OCI-LY7 (cell line): ENCODE measurements around the gene DIS3L. TPM values are rescaled to one million over a fixed set of nuclear protein-coding genes. Genes with fewer than 3 reads are reported as not detected.

ENCODE experiments used
- BruUV-seq: library from RNA; stranded (reverse); fragments of 400-500 nt; replicated peaks from 2 replicates; lab custom pipeline; 2021; lab: Mats Ljungman, UMichigan
- CTCF ChIA-PET: fragments of 300-600 bp; sonication (Branson Sonifier 250); formaldehyde crosslinking; loops from one replicate; lab custom pipeline; 2022; ENCODE audit warnings: antibody characterized with exemption; ENCODE audit not compliant: unreplicated experiment; lab: Charles Lee
- POLR2A ChIA-PET: fragments of 300-600 bp; sonication (Branson Sonifier 250); formaldehyde crosslinking; loops from one replicate; lab custom pipeline; 2022; ENCODE audit warnings: antibody characterized with exemption; lab: Charles Lee
- DNase-seq: peaks from one replicate; pipeline ENCODE4 v3.0.0-alpha.2; 2015; ENCODE audit warnings: low spot score
- H2AFZ ChIP-seq: fragments of 200-600 bp; sonication (generic), shearing (Covaris generic); 2 replicates; pipeline ENCODE4 v1.6.1; 2014; ENCODE audit warnings: mild to moderate bottlenecking, antibody characterized with exemption, low read length, moderate library complexity
- H3K27ac ChIP-seq: fragments of 200-600 bp; sonication (generic); 2 replicates; pipeline ENCODE4 v1.5.1; 2014; ENCODE audit warnings: mixed run types, low read depth, mild to moderate bottlenecking, moderate library complexity, low read length, inconsistent platforms; ENCODE audit not compliant: poor library complexity, severe bottlenecking
- H3K36me3 ChIP-seq: fragments of 200-600 bp; sonication (generic); 2 replicates; pipeline ENCODE4 v1.6.1; 2014; ENCODE audit warnings: mild to moderate bottlenecking, antibody characterized with exemption, low read length, moderate library complexity, mixed read lengths; ENCODE audit not compliant: insufficient read depth
- H3K4me1 ChIP-seq: fragments of 200-600 bp; sonication (generic); 2 replicates; pipeline ENCODE4 v1.5.1; 2014; ENCODE audit warnings: mild to moderate bottlenecking, low read length; ENCODE audit not compliant: insufficient read depth, poor library complexity, severe bottlenecking
- H3K4me2 ChIP-seq: fragments of 200-600 bp; sonication (generic); 2 replicates; pipeline ENCODE4 v1.6.1; 2014; ENCODE audit warnings: mild to moderate bottlenecking, low read length
- H3K4me3 ChIP-seq: fragments of 200-600 bp; sonication (generic); 2 replicates; pipeline ENCODE4 v1.5.1; 2014; ENCODE audit warnings: mild to moderate bottlenecking, low read depth, low read length; ENCODE audit not compliant: poor library complexity, severe bottlenecking
- H3K79me2 ChIP-seq: fragments of 200-600 bp; sonication (generic); 2 replicates; pipeline ENCODE4 v1.6.1; 2016; ENCODE audit warnings: low read depth, mild to moderate bottlenecking, low read length, moderate library complexity, mixed read lengths; ENCODE audit not compliant: insufficient read depth
- H3K9me2 ChIP-seq: fragments of 200-600 bp; sonication (generic); 2 replicates; pipeline ENCODE4 v1.6.1; 2016; ENCODE audit warnings: mild to moderate bottlenecking, low read length, mixed read lengths; ENCODE audit not compliant: insufficient read depth
- H3K9me3 ChIP-seq: fragments of 200-600 bp; sonication (generic); 2 replicates; pipeline ENCODE4 v1.6.1; 2014; ENCODE audit warnings: mild to moderate bottlenecking, mixed run types, low read length, mixed read lengths
- H4K20me1 ChIP-seq: fragments of 200-600 bp; sonication (generic); 2 replicates; pipeline ENCODE4 v1.6.1; 2014; ENCODE audit warnings: mild to moderate bottlenecking, antibody characterized with exemption, low read length, moderate library complexity, mixed read lengths; ENCODE audit not compliant: insufficient read depth
- CTCF ChIP-seq: fragments of 200-600 bp; sonication (generic); conservative IDR thresholded peaks from 2 replicates; pipeline ENCODE4 v1.5.1; 2014; ENCODE audit warnings: mild to moderate bottlenecking, antibody characterized with exemption, low read length, moderate library complexity, mixed read lengths
- EZH2phosphoT487 ChIP-seq: fragments of 200-600 bp; sonication (generic); IDR thresholded peaks from 2 replicates; pipeline ENCODE4 v1.6.1; 2018; ENCODE audit warnings: low read depth, borderline replicate concordance, mild to moderate bottlenecking, mixed run types, antibody characterized with exemption, low read length, moderate library complexity, mixed read lengths
- intact Hi-C: fragments of 100-400 bp; cut with micrococcal nuclease; formaldehyde crosslinking; loops from one replicate; pipeline ENCODE4 v1.10.0; 2022; ENCODE audit not compliant: unreplicated experiment
- total RNA-seq, 2 experiments: library from RNA; depleted of rRNA in 1 of 2; stranded (reverse); fragments of >200 nt in 1 of 2; shearing (Covaris generic) in 1 of 2; gene quantifications; 2 replicates each; pipeline ENCODE4 v1.2.3, GENCODE V29; 2014 to 2022

DIS3L gene
- total RNA-seq, 2 experiments from 2014 or later = 33.9 to 67.6 TPM

GRCh38 chr15:66356077-66356358 lies 62.6 kb downstream of the DIS3L start:
- peaks cover 50% of the 10 kb centered on the region for H3K4me1 ChIP-seq
- TF ChIP-seq CTCF (no peak), EZH2phosphoT487 (no peak)
- no peaks in the 10 kb centered on the region for H4K20me1 ChIP-seq
- intact Hi-C loops = loop anchor here (1.0 to 10.0 kb wide), 5 partner anchors 15 to 201 kb away; partner anchors contain the start of genes MAP2K1 and SNAPC5
- peak overlapping the region; percentile 84 for H3K27ac ChIP-seq
- no peak for DNase-seq
- ChIA-PET CTCF (no interaction called here), POLR2A (interaction anchor here (0.7 to 2.4 kb wide), 3 partner anchors 30 to 1234 kb away, joined by 4 to 9 read pairs (median 7); partner anchors contain the start of gene MAP2K1)
- H3K36me3 ChIP-seq = peaks cover 33% of the 10 kb centered on the region
- H3K4me2 ChIP-seq = peak overlapping the region; percentile 83
- H3K9me2 ChIP-seq = no peaks in the 10 kb centered on the region
- peaks cover 36% of the 10 kb centered on the region for H3K79me2 ChIP-seq
- TSS peak; percentile 77 for BruUV-seq
- peaks cover 5% of the 10 kb centered on the region; the same call in 1 of the 2 replicates for H3K9me3 ChIP-seq
- H2AFZ ChIP-seq = peak overlapping the region; percentile 59
- H3K4me3 ChIP-seq = peak overlapping the region; percentile 87

- H3K36me3 ChIP-seq = peaks cover 27% of the 10 kb centered on the region
- BruUV-seq = no TSS peak
- DNase-seq = peak; percentile 99
- no peaks in the 10 kb centered on the region for H4K20me1 ChIP-seq
- H3K27ac ChIP-seq = peak within 1 kb of the TSS; percentile 84
- ChIA-PET CTCF (interaction anchor here (1.3 kb wide), 1 partner anchor 14 kb away, joined by 3 read pairs; no protein-coding TSS in a partner anchor), POLR2A (interaction anchor here (0.6 to 2.4 kb wide), 8 partner anchors 8 to 1786 kb away, joined by 3 to 9 read pairs (median 4); partner anchors contain the start of gene MAP2K1)
- peaks cover 5% of the 10 kb centered on the region; the same call in 1 of the 2 replicates for H3K9me3 ChIP-seq
- TF ChIP-seq CTCF = no peak
- TF ChIP-seq EZH2phosphoT487 = no peak
- H3K4me2 ChIP-seq = peak within 1 kb of the TSS; percentile 83
- intact Hi-C loops = loop anchor here (1.0 to 10.0 kb wide), 5 partner anchors 14 to 202 kb away; partner anchors contain the start of genes MAP2K1 and SNAPC5
- peaks cover 50% of the 10 kb centered on the region for H3K4me1 ChIP-seq
- peak within 1 kb of the TSS; percentile 87 for H3K4me3 ChIP-seq
- H3K9me2 ChIP-seq = no peaks in the 10 kb centered on the region
- peak within 1 kb of the TSS; percentile 77 for H2AFZ ChIP-seq
- peaks cover 36% of the 10 kb centered on the region for H3K79me2 ChIP-seq
Observed at GRCh38 chr15:66356359-66357236, 63.2 kb downstream of the DIS3L start, which contains the start of gene TIPIN. TSS of gene TIPIN (minus strand) at chr15:66356685. CDS start at chr15:66352947, 3,738 bp downstream.
